Measurements from ENCODE around the gene RAB3C. TPM values are rescaled to one million over a fixed set of nuclear protein-coding genes. Genes with fewer than 3 reads are reported as not detected.

The RAB3C gene
- total and polyA plus RNA-seq, 9 donors: 0.11 to 17.2 (median 2.7) TPM

GRCh38 chr5:58750036-58750435 is 167.2 kb downstream of the RAB3C start:
- intact Hi-C loops (cut with DNase I): no loop called here
- Histone ChIP-seq H3K27me3 (no peaks in the 10 kb centered on the region), H3K36me3 (no peaks in the 10 kb centered on the region), H3K4me3 (no peak overlapping the region), H3K27ac (no peak overlapping the region), H3K4me1 (ENCODE audit: insufficient read depth) (no peaks in the 10 kb centered on the region), H3K9me3 (no peaks in the 10 kb centered on the region)
- no peak for TF ChIP-seq EP300 (IDR thresholded peaks at IDR 0.05)
- no peak for TF ChIP-seq CTCF (IDR thresholded peaks at IDR 0.05)
- TF ChIP-seq POLR2A (IDR thresholded peaks at IDR 0.05): no peak
- no peak for DNase-seq

GRCh38 chr5:58751222-58751837 is 168.5 kb downstream of the RAB3C start:
- Histone ChIP-seq H3K27ac (no peak overlapping the region), H3K9me3 (no peaks in the 10 kb centered on the region), H3K4me3 (no peak overlapping the region), H3K27me3 (no peaks in the 10 kb centered on the region), H3K36me3 (no peaks in the 10 kb centered on the region), H3K4me1 (ENCODE audit: insufficient read depth) (no peaks in the 10 kb centered on the region)
- DNase-seq: no peak
- intact Hi-C loops (cut with DNase I): no loop called here
- TF ChIP-seq CTCF (IDR thresholded peaks at IDR 0.05) (no peak), EP300 (IDR thresholded peaks at IDR 0.05) (no peak), POLR2A (IDR thresholded peaks at IDR 0.05) (no peak)
- 70 to 71% (median 71%) methylated on average over 4 of the region's 4 CpGs for WGBS, 3 donors

GRCh38 chr5:58752104-58752503 is 169.2 kb downstream of the RAB3C start:
- no peaks in the 10 kb centered on the region for H3K36me3 ChIP-seq
- H3K9me3 ChIP-seq: no peaks in the 10 kb centered on the region
- intact Hi-C loops (cut with DNase I): no loop called here
- 40 to 70% (median 52%) methylated on average over 1 of the region's 1 CpG for WGBS, 3 donors
- no peaks in the 10 kb centered on the region for H3K27me3 ChIP-seq
- TF ChIP-seq POLR2A (IDR thresholded peaks at IDR 0.05) (no peak), EP300 (IDR thresholded peaks at IDR 0.05) (no peak), CTCF (IDR thresholded peaks at IDR 0.05) (no peak)
- no peaks in the 10 kb centered on the region for H3K4me1 ChIP-seq (ENCODE audit: insufficient read depth)
- no peak overlapping the region for H3K4me3 ChIP-seq
- no peak overlapping the region for H3K27ac ChIP-seq
- no peak for DNase-seq

GRCh38 chr5:58753446-58753845 is 170.6 kb downstream of the RAB3C start:
- TF ChIP-seq EP300 (IDR thresholded peaks at IDR 0.05): no peak
- TF ChIP-seq POLR2A (IDR thresholded peaks at IDR 0.05): no peak
- TF ChIP-seq CTCF (IDR thresholded peaks at IDR 0.05): no peak
- WGBS, 3 donors: 24 to 39% (median 36%) methylated on average over 5 of the region's 5 CpGs
- intact Hi-C loops (cut with DNase I): no loop called here
- Histone ChIP-seq H3K27me3 (no peaks in the 10 kb centered on the region), H3K27ac (no peak overlapping the region), H3K36me3 (no peaks in the 10 kb centered on the region), H3K4me3 (no peak overlapping the region), H3K9me3 (no peaks in the 10 kb centered on the region), H3K4me1 (ENCODE audit: insufficient read depth) (no peaks in the 10 kb centered on the region)
- no peak for DNase-seq
